Stimulated activated CD8-positive, alpha-beta memory T cell treated with anti-CD3 and anti-CD28 coated beads, Interleukin-15, amount 100 ng/mL, for 24 hours (primary cell): ENCODE measurements around the gene MED13L.
"Not testable (repeated sequence)": the region's sequence is repeated elsewhere in the genome, so short reads cannot be mapped to it uniquely, and the experiment has no call there.

Experiments
- DNase-seq: peaks from one replicate; pipeline ENCODE4 v3.0.0-alpha.2; 2020; ENCODE audit warnings: low read depth

Gene MED13L

DNA sequence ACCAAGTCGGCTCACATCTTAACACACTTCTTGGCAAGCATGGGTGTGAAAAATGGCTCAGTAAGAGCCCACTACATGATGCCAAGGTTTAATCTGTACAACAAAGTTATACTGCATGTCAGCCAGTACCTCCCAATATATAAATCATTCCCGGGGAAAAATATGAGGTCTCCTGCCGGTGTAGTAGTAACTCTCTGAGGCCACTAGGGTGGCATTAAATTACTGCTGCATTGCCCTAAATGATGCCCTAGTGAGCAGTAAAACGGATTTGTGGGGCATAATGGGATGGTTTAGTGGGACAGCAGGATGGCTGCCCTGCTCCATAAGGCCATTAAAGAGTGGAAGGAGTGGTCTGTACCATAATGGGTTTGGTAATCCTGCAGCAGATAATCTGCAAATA, 267.7 kb downstream of the MED13L start:
- DNase-seq, result no peak

DNA sequence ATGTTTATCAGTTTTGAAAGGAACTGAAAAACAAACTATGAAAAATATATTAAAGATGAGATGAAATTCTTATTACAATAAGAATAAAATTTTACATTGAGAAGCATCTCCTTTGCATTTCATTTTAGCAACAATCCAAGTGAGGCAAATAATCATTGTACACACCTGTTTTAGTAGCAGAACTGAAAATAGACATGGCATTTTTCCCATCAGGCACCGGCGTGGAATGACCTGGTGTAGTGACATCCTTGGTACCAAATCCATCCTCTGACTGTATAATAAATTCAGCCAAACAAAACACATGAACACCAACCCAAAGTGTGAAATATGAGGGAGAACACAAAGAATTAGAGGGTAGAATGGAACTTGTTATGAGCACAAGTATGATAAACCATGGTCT, 271.4 kb downstream of the MED13L start:
- DNase-seq, result no peak

DNA sequence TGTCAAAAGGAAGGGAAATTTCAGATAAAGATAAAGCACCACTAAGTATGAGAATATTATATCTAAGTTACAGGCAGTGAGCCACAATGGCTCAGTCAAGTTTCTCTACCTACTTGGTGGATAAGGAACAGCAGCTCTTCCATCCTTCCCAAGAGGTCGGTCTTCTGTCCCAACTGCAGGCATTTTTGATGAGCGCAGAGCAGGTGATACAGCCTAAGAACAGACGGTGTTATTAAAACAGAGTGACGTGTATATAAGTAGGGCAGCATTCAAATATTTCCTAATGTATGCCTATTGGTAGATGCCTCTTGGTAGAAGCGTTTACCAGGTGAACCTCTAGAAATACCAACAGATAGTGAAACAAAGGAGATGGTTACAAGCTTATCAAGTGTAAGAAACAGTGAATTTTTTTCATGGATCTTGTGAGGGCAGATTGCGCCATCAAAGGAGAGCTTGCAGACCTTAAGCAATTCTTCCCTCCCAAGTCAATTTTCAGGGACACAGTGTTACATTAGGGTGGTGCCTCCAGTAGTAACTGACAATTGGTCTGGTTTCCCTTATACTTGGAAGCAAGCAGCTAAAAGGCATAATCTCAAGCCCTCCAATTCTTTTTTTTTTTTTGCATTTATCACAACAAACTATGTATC, 274.5 kb downstream of the MED13L start:
- DNase-seq, result no peak

DNA sequence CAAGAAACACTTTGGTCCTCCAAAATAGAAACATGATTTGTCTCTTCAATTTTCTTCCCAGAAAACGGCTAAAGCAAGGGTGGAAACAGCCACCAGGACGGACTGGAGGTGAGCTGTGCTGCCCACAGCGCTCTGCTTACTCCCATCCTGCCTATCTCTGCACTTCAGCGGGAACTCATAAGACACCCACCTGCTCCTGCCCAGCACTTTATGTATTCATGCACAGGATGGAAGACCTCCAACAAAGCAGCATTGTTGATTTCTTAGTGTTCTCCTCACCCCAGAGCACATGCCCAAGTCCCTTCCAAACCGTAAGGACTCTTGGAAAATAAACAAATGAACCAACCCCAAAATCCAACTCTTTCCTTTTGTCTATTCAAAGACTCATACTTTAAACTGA, 277.2 kb downstream of the MED13L start:
- no peak for DNase-seq

DNA sequence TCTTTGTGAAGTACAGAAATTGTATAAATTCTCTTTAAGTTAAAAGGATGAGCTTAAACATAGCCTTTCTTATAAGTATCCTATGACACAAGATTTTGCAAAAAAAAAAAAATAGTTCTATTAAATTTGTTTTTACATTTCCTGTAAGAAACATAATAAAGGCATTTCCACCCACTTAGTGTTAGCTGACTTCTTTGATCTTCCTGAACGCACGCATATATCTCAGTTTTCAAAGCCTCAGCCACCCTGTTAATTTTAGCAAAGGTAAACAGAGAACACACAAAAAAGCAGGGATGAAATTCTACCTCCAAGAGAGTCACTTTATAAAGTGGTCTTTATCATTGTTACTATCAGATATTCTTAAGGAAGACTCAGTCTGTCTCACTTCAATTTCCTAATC, 277.9 kb downstream of the MED13L start:
- no peak for DNase-seq

DNA sequence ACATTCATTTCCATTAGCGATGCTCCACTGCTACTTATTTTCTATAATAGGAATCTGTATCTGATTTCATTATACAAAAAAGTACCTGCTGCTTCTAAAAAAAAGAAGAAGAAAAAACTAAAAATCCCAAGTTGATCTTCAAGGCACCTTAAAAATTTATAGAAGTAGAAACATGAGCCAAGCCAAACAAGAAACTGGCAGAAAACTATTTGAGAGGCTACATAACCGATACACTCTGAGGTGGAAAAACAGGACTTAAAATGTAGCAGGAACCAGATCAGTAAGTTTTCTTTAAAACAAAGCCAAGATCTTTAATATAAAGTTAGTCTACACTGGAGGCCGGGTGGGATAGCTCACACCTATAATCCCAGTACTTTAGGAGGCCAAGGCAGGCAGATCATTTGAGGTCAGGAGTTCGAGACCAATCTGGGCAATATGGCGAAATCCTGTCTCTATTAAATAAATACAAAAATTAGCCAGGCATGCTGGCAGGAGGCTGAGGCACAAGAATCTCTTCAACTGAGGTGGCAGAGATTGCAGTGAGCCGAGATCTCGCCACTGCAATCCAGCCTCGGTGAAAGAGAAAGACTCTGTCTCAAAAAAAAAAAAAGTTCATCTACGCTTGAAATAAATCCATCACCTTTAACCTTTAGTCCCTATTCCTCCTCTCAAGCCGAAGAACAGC, 278.6 kb downstream of the MED13L start:
- DNase-seq, result no peak

DNA sequence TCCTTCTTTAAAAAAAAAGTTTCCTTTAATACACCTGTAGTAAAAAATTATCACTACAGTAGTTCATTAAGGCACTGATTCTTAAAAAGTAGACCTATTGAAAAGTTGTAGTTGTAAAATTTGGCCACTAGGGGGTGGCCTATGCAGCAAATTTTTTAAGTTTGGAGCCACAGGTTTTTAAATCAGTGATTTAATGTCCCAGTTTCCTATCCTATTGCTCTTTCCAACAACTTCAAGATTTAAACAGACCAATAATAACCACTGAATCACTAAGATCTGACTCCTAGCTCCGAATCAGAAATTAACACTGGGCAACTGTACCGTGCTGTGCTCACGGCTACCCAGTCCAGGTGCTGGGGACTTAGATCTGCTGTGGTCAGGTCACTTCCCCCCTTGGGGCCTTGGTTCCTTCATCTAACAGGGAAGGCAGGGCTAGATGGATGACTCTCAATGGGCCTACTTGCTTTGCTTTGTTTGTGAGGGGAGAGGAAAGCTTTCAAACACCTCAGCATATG, 279.3 kb downstream of the MED13L start:
- DNase-seq, result no peak

DNA sequence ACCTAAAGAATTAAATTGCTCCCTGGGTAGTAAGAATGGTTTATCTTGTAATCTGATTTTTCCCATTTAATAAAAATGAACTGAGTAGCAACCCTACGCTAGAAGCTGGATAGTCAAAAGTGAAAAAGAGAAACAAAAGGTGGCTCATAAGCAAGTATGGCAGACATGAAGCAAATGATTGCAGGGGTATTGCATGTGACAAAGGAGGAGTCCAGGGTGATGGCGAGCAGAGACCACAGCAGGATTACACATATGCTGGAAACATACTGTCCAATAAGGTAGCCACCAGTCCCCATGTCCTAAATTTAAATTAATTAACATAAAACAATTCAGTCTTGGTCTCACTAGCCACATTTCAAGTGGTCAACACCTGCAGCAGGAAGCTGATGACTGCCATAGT, 283.8 kb downstream of the MED13L start:
- no peak for DNase-seq

DNA sequence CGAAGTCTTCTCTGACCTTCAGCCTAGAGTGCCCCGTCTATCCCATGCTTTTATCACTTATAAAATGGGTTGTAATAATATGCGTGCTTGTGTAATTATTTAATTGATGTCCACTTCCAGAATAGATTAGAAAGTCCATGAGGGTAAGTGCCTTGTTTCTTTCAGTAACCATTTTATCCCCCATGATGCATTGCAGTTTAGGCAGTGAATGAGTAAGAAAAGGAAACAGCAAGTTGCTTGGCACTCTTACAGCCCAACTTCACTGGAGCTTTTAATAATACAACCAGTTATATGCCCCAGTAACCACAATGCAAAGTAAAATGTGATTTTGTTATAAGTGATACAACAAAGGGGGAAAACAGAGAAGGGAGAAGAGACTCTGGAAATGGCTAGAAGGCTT, 287.3 kb downstream of the MED13L start:
- DNase-seq, result no peak

DNA sequence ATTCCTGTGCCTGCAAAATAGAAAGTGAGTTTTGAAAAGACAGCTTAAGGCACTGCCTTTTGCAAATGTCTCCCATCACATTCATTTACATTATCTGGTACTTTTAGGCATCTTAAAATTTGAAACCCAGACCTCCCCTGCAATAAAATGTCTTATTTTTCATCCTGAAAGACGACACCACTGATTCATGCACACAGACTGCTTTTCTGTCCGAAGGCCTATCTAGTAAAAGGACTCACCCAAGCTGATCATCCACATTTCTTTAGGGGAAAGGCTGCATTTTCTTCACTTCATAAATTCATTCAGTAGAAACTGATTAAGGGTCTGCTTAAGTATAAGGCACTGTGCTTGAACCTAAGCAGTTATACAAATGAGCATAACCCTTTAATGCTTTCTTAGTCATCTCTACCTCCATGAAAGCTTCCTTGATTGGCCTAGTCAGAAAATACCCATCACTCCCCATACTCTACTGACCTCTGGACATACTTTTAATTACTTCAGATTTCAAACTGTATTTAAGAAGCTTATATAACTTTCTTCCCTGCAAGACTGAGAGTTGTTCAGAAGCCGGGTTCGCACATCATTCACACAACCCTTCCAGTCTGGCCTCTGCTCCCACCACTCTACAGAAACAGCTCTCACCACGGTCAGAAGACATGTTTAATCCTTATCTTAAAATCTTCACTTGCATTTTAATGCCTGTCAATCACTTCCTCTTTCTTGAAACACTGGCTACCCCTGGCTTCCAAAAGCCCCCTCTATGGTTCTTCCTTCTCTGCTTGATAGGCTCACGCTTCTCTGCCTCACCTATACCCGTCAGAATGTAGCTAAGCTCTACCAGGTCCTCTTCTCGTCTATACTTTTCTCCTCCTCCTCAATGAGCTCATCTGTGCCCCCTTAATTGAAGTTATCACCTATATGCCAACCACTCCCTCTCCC, 288.6 kb downstream of the MED13L start:
- no peak for DNase-seq

DNA sequence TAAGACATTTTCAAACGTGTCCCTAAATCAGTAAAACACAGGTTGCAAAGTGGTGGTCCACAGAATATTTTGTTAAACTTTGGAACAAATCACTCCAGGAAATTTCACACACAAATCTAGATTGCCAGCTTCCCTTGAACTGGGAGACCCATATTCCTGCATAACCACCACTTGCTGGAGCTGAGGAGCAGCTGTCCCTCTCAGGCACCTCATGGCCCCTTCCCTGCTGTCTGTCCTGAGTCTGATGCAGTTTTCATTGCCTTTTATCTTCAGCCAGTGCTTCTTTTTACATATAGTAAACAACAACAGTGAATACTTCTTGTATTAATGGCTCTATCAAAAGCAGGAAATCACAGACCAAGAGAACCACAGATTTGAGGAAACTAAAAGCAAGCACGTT, 289.3 kb downstream of the MED13L start:
- DNase-seq, result no peak

DNA sequence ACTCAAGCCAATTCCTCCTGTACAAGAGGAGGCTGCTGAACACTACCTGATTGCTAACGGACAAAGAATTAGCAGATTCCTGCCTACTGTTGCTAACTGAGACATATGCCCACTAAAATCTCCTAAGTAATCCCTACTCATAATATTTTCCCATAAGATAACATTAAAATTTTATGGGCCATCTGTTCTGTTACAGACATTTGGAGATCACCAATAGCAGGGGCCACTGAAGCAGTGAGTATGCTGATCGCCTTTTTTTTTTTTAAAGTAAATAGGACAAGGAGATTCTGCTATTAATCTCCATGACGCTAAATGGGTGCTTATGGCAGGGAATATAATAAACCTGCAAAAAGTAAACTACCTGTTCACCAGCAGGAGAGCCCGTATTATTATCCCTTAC, 292.9 kb downstream of the MED13L start:
- DNase-seq, result no peak

DNA sequence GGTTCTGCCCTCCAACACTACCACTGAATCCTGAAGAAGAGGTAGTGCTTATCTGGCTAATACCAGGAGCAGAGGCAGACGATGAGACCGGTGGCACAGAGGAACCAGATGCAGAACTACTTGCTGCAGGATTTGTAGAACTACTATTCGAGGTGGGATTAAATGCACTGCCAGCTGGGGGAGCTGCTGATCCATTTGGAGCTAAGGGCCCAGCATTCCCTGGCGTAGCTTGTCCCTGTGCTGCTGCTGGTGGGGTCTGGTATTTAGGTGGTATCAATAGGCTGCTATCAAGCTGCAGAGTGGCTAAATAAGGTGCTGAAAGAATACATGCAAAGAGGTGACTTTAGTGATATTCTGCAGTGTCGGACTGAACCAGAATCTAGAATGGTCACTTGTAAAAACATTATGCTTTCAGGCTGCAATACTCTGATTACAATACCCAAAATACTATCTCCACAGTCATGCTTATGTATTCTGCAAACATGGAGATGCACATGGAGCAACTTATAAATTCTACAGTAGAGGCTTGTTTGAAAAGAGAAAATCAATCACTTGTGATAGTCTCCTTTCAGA, 294.2 kb downstream of the MED13L start:
- DNase-seq, result no peak

DNA sequence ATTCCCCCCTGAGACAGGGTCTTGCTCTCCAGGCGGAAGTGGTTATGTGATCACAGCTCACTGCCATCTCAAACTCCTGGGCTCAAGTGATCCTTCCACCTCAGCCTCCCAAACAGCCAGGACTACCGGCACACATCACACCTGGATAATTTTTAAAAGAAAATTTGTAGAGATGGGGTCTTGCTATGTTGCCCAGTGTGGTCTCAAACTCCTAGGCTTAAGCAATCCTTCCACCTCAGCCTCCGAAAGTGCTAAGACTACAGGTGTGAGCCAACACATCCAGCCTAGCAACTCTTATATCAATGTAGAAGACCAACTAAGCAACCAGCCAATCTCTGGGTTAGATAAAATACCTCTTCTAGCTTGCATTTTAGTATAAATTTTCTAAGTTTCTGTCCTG, 297.2 kb downstream of the MED13L start:
- DNase-seq, result no peak

DNA sequence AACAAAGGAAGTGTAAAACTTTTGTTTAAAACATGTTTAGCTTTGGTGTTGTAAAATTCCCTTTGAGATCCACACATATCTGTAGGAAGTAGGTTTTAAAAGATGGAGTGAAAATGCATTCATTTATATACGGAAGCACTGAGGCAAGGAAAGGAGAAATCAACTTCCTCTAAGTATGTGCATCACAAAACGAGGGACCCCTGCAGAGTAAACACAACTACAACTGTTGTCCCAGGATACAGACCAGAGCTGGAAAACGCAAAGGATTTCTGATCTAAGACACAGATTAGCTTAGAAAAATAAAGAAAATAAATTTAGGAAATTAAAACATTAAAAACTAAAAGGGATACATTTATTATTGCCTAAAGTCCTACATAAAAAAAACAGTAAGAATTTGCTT, 297.6 kb downstream of the MED13L start:
- no peak for DNase-seq

DNA sequence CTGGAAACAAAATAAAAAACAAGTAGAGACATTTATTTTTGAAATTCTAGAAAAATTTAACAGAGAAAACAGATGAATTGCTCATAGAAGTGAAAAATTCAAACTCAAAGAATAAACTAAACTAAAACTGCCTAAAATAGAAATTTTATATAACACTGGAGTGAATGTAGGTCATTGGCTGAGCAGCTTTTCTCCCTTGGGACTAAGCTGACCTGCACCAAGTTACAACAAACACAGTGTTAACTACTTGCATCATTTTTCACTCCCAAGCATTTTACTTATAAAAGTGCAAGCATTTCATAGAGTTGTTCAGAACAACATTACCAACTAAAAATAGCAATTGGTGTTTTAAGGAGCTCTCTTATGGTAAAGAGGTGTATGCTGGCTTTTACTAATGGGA, 298.1 kb downstream of the MED13L start:
- DNase-seq, result no peak

DNA sequence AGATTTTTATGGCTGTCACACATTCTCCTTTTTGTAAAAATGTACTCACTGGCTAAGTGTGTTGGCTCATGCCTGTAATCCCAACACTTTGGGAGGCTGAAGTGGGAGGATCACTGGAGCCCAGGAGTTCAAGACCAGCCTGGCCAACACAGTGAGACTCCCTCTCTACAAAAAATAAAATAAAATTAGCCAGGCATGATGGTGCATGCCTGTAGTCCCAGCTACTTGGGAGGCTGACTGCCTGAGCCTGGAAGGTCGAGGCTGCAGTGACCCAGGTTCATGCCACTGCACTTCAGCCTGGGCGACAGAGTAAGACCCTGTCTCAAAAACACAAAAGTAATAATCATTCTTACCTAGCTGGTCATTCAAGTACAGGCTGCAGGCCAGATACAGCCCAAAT, 300.7 kb downstream of the MED13L start:
- DNase-seq, result not testable (repeated sequence)

DNA sequence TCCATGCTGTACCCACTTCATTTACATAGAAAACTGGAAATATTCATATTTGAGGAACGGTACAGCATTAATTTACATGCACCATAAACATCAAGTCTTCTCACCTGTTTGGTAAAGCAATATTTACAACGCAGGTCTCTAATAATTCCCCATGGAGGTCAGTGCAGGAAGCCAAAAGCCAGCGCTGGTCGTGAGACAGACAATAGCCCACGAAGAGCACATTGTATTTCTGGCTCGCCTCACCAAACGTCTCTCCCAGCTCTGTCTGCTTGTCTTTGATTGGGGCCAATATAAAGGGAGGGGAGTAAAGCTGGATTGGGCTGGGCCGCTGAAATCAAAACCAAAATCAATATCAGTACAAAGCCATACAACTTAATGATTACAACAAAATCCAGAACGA, 302.1 kb downstream of the MED13L start:
- DNase-seq, result no peak

DNA sequence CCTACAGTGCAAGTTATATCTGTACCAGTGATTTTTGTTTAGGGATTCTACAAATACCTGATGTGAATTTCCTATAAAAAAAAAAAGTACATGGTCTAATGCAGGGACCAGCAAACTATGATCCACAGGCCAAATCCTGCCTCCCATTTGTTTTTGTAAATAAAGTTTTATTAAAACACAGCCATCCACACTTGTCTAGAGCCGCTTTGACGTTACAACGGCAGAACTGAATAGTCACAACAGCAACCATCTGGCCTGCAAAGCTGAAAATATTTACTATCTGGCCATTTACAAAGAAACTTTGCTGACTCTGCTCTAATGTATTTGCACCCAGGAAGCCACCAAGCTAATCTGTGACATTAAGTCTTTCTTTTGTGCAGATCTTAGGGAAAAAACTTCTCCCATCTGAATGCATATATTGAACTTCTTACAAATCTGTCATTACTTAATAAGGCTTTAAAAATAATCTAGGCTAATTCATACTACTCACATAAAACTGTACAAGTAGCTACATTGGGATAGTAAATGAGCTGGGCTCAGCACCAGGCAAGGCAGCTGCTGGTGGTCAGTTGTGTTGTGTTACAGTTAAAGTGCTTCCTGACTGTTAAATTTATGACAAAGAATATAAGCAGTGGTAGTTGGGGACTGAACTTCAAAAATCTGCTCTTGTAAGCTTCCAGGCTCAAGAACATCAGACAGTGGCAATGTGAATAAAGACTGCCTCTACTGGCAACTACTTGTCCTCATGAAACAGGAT, 303.3 kb downstream of the MED13L start:
- no peak for DNase-seq

DNA sequence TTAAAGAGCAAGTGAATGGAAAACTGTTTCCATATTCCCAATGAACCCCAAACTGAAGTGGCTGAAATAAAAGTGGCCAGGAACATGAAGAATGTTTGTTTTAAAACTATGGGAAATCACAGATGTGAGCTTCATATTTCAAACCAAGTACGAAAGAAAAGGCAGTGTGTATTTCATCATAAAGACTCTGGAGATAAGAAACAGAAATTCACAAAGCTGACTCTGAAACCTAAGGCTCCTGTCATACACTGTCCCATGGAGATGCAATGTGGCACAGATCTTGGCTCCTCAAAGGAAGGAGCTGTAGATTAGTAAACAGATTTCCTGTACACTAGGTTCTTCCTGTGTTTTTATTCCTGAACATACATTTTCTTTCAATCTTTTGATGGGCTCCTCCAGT, 304.4 kb downstream of the MED13L start:
- no peak for DNase-seq

DNA sequence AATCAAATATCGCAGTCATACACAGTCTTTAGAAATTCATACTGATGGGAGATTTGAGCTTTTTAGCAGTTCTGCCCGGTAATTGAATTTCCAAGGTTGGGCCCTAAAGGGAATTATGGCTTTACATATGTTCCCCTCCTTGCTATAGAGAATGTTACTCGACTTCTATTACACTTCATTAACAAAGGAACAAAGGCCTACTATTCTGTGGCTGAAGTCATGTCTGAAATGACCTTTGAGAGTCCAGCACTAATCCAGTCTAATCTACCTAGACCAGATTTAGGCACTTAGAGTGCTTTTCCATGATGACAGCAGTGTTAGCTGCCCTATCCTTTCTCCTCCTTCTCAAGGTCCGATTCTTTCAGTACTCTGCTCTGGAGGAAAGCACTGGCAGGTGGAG, 305.3 kb downstream of the MED13L start:
- no peak for DNase-seq

DNA sequence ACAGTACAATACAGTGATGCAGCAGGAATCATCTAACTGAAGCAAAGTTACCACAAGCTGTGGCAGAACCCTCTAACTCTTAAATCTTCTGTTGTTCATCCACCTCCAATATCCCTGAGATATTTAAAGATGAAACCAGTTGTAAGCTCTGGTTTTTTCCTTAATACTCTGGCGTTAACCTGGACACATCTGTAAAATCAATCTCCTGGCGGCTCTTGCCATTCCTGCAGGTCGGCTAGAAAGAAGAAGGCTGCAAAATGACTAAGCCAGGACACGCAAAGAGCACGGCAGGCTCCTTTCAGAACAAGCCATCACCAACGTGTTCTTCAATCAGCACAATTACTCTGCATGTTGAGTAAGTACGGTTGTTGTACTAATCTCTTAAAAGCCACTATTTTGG, 309.3 kb downstream of the MED13L start:
- DNase-seq, result no peak
